GM21526 (cell line): ENCODE data around the gene BOLL.
"Not testable (repeated sequence)": the region's sequence is repeated elsewhere in the genome, so short reads cannot be mapped to it uniquely, and the experiment has no call there.

Experiments used
- ATAC-seq: cut with Tn5 transposase; IDR thresholded peaks from one replicate; pipeline ENCODE4 v1.9.1; 2021; ENCODE audit warnings: moderate library complexity; ENCODE audit not compliant: unreplicated experiment, low FRiP score

Gene BOLL, protein sequence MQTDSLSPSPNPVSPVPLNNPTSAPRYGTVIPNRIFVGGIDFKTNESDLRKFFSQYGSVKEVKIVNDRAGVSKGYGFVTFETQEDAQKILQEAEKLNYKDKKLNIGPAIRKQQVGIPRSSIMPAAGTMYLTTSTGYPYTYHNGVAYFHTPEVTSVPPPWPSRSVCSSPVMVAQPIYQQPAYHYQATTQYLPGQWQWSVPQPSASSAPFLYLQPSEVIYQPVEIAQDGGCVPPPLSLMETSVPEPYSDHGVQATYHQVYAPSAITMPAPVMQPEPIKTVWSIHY

DNA sequence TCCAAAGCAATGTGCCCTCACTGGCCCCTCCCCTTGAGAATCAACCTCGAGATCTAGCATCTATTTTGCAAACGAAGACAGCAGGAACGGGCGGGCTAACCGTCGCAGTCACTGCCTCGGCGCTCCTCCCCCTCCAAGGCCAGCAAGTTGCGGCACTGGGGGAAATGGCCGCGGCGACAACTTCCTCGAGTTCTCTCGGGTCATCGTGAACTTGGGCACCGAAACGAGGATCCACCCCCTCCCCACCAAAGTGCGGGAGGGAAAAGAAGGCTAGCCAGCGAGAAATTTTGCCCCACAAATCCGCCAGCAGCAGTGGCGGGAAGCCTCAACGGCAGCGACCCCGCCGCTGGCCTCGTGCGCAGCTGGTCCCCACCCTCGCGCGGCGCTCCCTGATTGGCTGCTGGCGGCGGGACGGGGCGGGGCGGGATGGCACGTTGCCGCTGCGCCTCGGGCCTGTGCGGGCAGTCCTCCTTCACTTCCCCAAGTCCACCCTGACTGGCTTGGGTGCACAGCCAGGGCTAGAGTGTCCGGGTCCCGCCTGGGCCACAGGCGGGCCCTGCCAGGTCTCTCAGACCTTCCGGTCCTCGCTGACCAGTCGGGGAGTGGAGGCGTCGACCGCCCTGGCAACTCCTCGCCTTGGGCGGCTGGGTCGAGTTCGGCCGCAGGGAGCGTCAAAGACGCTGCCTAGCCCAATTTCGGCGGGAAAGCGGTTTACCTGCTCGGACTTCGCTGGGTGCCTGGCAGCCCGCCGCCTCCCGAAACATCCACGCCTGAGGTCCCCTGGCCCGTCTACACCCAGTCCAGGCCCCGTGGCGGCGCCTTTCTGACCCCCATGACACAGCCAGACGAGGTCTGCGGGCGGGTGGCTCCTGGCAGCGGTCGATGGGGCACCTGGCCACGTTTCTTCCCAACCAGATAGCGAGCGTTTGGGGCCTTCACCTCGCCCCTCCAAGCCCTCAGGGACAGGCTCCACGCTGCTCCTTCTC is at the start of gene BOLL:
Gene BOLL (minus strand): TSS at position 364 of the 986 bp plus-strand sequence. CDS start 3,469 bp downstream, outside the sequence.
- ATAC-seq = no peak

DNA sequence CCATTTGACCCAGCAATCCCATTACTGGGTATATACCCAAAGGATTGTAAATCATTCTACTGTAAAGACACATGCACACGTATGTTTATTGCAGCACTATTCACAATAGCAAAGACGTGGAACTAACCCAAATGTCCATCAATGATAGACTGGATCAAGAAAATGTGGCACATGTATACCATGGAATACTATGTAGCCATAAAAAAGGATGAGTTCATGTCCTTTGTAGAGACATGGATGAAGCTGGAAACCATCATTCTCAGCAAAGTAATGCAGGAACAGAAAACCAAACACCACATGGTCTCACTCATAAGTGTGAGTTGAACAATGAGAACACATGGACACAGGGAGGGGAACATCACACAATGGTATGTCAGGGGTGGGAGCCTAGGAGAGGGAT is 49.7 kb upstream of the BOLL start:
- not testable (repeated sequence) for ATAC-seq

DNA sequence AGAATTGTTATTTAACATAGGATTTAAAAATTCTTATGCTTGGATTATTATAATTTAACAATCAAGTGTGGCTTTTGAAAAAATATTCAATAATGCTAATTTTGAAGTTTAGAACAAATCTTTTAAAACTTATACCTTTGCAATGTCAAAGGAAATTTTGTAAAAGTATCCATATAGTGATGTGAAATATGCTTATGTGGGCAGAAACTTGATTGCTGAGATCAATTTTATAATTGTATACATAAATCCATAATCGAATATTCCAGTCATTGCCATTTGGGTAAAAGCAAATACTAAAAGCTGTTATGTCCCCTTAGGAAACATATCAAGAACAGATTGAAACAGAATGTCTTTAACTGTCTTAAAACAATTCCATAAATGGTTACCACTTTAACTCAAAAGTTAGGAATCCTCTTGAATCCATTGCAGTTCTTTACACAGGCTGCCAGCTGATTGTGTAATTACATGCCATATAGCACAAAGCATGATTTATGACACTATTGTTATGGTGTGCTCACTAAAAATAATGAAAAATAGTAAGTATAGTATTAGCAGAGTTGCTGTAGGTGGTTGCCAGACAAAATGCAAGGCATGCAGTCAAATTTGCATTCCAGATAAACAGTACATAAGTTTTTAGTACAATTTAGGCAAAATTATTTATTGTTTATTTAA is 43.5 kb upstream of the BOLL start:
- no peak for ATAC-seq

DNA sequence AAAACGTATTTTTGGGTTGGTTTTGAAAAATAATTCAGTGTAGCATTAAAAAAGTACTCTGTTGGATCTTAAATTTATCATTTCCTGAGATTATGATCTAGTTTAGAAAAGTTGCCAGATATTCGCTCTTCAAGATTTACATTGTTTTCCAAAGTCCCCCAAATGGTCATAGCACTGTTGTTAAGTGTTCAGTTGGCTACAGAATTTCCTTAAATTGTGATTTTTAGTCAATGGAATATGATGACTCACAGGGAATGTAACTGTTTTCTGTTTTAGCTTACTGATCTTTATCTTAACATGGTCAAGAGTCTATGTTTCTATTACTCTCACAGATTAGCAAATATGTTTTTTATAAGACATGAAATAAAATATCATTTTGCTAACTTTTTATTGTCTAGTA is 42.5 kb upstream of the BOLL start:
- ATAC-seq = no peak

DNA sequence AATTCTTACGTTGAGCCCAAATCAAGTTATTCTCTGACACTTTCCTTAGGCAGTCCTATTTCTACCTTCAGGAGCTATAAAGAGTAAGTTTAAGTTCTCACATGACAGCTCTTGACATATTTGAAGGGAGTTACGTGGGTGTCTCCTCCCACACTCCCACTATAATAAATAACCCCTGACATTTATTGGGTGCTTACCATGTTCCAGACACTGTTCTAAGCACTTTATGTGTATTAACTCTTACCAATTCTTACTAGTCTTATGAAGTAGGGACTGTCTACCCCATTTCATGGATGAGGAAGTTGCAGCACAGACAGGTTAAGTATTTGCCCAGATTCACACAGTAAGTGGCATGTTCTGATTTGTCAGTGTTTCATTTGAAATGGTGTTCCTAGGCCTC is 37.2 kb upstream of the BOLL start:
- ATAC-seq = no peak

DNA sequence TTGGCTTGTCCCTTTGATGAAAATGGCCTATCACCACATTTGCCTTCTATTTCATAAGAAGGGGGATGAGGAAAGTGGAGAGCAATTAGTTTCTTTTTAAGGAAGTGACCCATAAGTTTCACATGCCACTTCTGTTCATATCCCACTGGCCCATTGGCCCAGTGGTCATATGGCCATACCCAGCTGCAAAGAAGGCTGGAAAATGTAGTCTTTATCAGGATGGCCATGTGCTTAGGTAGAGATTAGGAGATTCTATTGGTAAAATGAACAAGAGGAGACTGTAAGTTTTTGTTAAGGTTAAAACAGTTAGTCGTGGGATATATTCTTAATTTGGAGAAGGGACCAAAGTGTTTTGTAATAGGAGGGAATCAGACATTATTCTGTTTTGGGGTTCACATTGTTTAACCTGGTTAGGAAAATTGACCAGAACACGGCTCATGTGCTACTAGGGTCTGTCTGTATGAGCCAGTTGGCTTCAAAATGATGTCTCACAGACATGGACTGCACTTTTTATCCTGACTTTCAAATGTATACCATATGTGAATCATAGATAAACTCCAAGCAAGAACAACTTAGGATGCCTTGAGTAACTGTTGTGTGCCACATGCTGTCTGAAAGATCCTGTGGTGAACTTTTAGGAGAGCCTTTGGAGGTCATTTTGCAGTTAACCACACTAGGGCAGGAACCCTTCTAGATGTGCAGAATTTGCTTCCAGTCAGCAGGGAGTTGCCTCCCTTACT is 36.6 kb upstream of the BOLL start:
- ATAC-seq = no peak

DNA sequence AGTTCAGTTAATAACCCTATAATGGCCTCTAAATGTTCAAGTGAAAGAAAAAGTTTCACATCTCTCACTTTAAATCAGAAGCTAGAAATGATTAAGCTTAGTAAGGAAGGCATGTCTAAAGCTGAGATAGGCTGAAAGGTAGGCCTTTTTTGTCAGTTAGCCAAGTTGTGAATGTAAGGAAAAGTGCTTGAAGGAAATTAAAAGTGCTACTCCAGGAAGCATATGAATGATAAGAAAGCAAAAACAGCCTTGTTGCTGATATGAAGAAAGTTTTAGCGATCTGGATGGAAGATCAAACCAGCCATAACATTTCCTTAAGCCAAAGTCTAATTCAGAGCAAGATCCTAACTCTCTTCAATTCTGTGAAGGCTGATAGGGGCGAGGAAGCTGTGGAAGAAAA is 29.4 kb upstream of the BOLL start:
- no peak for ATAC-seq

DNA sequence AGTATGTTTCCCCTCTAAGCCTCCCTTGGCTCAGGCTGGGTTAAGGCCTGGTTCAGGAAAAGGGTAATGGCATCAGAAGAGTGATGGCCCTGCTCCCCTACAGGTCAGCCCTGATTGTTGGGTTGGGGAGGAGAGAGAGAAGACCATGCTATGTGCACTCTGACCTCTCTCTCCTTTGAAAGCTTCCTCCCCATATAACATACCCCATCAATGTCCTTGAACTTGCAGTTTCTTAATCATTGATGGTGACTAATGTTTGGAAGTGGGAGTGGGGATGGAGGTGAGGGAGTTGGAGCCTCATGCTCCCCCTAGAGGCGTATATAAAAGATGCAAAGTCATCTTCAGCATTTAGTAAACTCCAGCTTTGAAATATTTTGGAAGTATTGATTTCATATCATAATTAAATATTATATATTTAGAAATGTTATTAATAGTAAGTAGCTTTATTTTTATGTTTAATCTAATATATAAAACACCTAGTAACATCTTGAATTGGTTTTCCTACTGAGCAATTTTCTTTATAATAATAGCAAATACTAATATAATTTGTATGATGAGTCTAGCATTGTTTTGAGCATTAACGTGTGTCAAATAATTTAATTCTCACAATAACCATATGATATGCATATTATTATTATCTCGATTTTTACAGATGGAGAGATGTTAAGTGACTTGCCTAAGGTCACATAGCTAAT is 28.1 kb upstream of the BOLL start:
- ATAC-seq = no peak

DNA sequence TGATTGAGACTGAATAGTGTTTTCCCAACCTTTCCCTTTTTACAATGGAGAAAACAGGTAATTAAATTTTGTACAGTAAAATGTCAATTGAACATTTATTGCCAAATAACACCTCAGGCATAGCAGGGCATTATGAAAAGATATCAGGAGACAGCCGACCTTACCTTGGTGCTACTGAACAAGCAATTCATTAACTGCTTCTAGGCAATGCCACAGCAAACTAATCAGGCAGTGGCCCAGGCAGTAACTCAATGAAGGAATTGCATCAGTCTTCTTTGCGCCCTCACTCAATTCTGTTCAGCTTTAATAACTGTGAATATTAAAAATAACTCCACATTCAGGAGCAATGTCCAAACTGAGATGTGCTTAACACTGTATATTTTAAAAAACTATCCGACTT is 25.4 kb upstream of the BOLL start:
- ATAC-seq = no peak

DNA sequence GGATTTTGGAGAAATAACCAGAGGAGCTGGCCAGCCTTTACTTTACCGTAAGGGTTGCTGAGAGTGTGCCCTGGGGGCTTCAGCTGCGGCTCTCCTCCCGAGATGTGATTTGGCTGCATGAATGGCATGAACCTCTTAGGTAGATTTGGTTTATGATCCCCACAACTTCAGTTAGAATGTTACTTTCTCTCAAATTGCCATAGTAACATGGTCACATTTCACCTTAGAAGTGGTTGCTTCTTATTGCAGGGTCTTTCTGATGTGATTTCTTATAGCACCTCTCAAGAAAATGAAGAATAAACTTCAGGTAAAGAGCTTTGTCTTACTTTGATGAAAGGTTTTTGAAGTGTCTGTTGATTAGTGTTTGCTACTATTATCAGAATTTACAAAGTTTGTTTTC is 24.9 kb upstream of the BOLL start:
- no peak for ATAC-seq

DNA sequence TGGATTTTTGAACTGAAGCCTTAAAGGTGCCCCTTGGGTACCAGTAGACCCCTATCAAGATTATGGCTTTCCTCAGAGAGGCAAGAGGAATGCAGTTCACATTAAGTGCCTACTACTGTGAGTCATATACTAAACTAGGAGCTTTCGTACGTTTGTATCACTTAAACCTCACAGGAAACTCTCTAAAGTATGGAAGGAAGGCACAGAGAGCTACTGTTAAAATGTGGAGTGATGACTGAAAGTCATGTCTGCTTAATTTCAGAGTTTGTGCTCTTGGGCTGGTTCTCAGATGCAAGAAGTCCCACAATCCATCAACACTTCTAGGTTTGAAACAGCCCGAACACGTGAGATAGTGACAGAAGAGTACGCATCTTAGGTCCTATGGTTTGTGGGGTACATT is 23.9 kb upstream of the BOLL start:
- no peak for ATAC-seq

DNA sequence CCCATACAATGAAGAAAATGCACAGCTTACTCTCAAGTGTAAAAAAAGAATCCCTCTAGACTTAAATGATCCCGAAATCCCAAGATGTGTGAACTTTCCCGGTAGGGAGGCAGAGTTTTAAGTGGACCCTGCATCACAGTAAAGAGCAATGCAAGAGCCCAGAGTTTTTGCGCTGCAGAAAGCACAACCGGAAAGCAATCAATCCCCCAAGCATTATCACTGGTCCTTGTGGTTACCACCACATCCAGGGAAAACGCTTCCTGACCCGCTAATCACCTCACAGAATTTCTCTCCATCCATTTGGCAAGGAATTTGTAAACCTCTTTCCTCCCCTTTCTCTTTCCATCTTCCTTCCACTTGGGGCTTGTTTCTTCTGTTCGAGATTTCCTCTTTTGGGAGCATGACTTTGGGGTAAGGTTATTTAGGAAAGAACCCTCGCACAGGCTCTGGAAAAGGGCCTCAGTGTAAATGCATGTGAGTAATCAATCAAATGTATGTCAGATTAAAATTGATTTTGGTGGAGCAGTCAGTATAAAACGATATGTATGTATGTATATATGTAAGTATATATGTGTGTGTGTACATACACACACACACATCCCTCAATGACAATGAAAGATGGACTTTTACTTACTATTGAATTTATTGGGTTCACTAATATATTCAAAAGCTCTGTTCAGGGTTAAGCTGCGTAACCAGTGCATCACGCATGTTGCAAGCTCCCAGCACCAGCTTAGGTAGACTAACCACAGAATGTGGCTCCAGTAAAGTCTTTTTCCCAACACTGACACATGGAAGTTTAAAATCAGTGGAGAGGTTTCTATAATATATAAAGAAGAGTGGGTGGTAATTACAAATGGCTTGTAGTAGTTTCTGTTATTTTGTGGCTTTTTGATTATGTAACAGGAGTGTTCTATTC is 20.9 kb upstream of the BOLL start:
- no peak for ATAC-seq

DNA sequence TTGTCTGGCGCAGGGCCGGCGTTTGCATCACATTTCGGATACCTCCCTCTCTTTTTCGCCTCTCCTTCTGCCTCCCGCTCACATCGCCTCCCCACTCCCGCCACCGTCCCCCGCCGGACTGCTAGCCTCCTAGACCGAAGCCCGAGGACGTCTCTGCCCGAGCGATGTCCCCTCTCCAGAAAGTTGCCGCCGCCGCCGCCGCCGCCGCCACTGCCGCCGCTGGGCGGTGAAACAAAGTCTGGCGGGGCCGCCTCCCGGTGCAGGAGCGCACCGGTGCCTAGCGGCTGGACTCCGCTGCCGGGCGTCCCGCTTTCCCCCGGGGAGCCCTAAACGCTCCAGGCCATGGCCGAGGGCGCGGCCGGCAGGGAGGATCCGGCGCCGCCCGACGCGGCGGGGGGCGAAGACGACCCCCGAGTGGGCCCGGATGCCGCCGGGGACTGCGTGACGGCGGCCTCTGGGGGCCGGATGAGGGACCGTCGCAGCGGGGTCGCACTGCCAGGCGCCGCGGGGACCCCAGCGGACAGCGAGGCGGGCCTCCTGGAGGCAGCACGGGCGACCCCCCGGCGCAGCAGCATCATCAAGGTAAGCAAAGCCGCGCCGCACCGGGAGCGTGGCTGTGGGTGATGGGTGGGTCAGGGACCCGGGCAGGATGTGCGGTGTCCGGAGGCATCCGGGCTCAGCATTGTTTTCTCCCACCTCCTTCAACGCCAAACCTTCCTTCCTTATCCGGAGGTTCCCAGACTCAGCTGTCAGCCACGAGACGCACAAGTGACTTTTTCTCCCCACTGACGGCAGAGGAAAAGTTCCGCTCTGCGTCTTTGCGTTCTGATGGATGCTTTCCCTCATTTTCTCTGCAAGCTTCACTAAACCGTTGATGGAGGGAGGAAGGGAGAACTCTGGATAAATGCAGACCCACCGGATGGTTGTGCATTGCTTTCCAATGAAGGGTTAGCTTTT is 19.9 kb upstream of the BOLL start:
- ATAC-seq = peak; percentile 25

DNA sequence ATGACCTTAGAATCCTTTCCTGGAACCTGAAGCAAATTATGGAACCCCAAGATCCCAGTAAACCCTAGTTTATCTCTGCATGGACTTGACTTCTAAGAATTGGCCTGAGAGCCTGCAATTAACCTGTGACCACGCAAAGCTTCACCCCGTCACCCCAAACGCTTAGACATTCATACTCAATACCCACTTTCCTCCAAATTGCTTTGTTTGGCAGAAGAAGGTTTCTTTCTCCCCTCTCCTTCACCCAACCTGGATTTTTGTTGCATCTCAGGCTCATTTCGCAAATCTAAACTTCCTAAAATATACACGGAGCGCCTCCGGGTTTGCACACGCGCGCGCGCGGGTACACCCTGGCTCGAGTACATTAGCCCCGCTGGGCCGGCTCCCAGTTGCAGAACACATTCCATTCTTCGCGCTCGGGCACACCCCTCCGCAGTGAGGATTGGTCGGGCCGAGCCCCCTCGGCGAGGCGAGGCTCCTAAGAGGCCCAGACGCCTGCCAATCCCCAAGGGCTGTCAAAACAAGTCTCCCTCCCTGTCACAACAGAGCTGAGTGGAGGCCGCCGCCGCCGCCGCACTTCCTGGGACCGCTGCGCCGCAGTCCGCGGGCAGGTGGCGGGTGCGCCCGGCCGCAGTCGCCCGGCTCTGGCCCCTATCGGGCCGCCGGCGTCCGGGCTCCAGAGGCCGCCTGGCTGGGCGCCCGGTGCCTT is 19.1 kb upstream of the BOLL start, which contains the start of gene PLCL1:
Gene PLCL1 (plus strand): TSS at position 545 of the 709 bp plus-strand sequence.
- ATAC-seq = peak; percentile 100

DNA sequence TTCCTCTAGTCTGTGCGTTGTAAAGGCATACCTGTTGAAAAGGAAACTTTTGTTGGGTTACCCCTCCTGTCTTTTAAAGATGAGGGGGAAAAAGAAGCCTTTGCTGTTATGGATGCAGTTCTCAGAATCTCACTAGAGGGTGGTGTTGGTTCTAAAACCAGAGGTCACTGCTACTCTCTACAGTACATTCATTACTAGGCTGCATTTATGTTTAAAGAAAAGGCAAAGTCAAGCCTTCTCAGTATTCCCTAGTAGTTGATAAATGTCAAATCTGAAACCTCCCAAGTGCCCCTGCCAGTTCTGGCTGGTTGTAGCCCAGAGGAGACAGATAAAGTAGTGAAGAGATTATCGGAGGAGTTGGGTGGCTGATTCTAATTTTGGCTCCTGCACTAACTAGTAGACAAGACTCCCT is 17.9 kb upstream of the BOLL start:
- no peak for ATAC-seq

DNA sequence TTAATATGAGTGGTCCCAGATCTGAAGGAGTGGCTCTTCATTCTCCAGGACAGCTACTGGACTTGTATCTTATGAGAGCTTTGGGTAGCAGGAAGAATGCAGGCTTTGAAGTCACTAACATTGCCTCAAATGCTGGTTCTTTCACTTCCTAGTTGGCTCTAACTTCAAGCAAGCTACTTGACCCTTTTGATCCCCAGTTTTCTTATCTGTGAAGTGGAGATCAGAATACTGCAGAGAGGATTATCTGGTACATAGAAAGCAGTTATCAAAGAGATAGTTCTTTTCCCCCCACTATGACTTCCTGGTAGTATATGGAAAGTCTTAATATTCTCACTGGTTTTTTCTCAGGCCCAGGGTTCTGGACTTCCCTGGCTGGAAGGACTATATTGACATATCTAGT is 15.9 kb upstream of the BOLL start:
- ATAC-seq = no peak

DNA sequence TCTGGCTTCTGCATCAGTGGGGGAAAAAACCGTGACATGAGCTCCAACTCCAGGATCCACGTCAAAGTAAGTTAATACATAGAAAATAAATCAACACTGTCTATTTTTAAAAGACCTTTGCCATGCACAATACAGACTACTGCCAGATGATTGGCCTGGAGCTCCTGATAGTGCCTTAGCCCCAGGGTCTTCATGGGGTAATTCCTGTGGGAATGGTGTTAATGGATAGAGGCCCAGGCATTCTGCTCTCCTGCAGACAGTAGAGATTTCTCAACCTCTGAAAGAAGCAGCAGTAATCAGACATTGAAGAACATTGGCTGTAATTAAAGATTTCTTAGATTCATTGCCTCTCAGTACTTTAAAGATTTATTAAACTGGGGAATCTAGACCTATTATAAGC is 15.0 kb upstream of the BOLL start:
- no peak for ATAC-seq
